KMS-11 (cell line): ENCODE data around the gene TENT4B.
A peak's percentile ranks its signal among the peaks of the same experiment; 100 is the strongest.

Source experiments
- H2AFZ ChIP-seq: fragments of 200-600 bp; sonication (generic); 2 replicates; pipeline ENCODE4 v1.6.1; 2016; ENCODE audit warnings: antibody characterized with exemption, mixed run types, low read depth
- H3K27ac ChIP-seq: fragments of 200-600 bp; sonication (generic); 2 replicates; pipeline ENCODE4 v1.6.1; 2016; ENCODE audit warnings: mild to moderate bottlenecking, mixed run types
- H3K27me3 ChIP-seq: fragments of 200-600 bp; sonication (generic); 2 replicates; pipeline ENCODE4 v1.6.1; 2017; ENCODE audit warnings: mild to moderate bottlenecking, low read depth, mixed run types, moderate library complexity; ENCODE audit not compliant: insufficient read depth
- H3K36me3 ChIP-seq: fragments of 200-600 bp; sonication (generic); 2 replicates; pipeline ENCODE4 v1.6.1; 2017; ENCODE audit warnings: mild to moderate bottlenecking, mixed run types; ENCODE audit not compliant: insufficient read depth
- H3K4me1 ChIP-seq: fragments of 200-600 bp; sonication (generic); 2 replicates; pipeline ENCODE4 v1.6.1; 2016; ENCODE audit warnings: mild to moderate bottlenecking, low read depth, mixed run types; ENCODE audit not compliant: poor library complexity, severe bottlenecking
- H3K4me2 ChIP-seq: fragments of 200-600 bp; sonication (generic); 2 replicates; pipeline ENCODE4 v1.7.0; 2016; ENCODE audit warnings: mild to moderate bottlenecking, mixed run types
- H3K4me3 ChIP-seq: fragments of 200-600 bp; sonication (generic); IDR thresholded peaks from 2 replicates; pipeline ENCODE4 v1.6.1; 2017; ENCODE audit warnings: low read depth, low read length, mixed read lengths; ENCODE audit not compliant: insufficient read depth
- H3K79me2 ChIP-seq: fragments of 200-600 bp; sonication (generic); 2 replicates; pipeline ENCODE4 v1.6.1; 2016; ENCODE audit warnings: low read depth, mixed run types; ENCODE audit not compliant: insufficient read depth
- H3K9ac ChIP-seq: fragments of 200-600 bp; sonication (generic); 2 replicates; pipeline ENCODE4 v1.6.1; 2016; ENCODE audit warnings: mild to moderate bottlenecking, mixed run types
- H4K20me1 ChIP-seq: fragments of 200-600 bp; sonication (generic); 2 replicates; pipeline ENCODE4 v1.6.1; 2016; ENCODE audit warnings: mild to moderate bottlenecking, mixed run types; ENCODE audit not compliant: insufficient read depth
- TF ChIP-seq, protein P1 (sequence below): fragments of 200-600 bp; sonication (generic); conservative IDR thresholded peaks from 2 replicates; pipeline ENCODE4 v1.6.1; 2017; ENCODE audit warnings: low read depth, mild to moderate bottlenecking, antibody characterized with exemption, low read length, moderate library complexity, mixed read lengths

Gene TENT4B

DNA sequence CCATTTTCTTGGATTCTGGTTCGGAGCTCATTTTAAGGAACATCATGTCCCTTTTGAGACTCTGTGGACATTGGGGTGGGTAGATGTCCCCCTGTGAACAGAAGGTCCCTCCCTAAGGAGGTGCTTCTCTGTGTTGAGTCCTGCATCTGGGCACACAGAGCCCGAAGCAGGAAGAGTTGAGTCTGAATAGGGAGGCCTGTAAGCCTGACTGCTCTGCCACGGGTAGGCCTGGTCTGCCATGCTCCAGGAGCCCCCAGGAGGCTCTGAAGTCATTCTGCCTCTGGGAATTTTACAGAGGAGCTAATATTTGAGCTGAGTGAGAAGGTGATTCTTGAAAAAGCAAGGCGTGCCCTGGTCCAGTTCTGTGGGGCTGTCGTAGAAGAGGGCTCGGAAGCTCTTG, 50.6 kb downstream of the TENT4B start:
- Histone ChIP-seq H2AFZ (no peak overlapping the region), H3K79me2 (peaks cover 98% of the 10 kb centered on the region), H3K4me1 (peaks cover 93% of the 10 kb centered on the region), H3K36me3 (no peaks in the 10 kb centered on the region), H3K27ac (no peak overlapping the region), H3K27me3 (no peaks in the 10 kb centered on the region), H3K9ac (no peak overlapping the region), H3K4me3 (no peak overlapping the region), H3K4me2 (no peak overlapping the region), H4K20me1 (peaks cover 22% of the 10 kb centered on the region)
- TF ChIP-seq, protein P1, sequence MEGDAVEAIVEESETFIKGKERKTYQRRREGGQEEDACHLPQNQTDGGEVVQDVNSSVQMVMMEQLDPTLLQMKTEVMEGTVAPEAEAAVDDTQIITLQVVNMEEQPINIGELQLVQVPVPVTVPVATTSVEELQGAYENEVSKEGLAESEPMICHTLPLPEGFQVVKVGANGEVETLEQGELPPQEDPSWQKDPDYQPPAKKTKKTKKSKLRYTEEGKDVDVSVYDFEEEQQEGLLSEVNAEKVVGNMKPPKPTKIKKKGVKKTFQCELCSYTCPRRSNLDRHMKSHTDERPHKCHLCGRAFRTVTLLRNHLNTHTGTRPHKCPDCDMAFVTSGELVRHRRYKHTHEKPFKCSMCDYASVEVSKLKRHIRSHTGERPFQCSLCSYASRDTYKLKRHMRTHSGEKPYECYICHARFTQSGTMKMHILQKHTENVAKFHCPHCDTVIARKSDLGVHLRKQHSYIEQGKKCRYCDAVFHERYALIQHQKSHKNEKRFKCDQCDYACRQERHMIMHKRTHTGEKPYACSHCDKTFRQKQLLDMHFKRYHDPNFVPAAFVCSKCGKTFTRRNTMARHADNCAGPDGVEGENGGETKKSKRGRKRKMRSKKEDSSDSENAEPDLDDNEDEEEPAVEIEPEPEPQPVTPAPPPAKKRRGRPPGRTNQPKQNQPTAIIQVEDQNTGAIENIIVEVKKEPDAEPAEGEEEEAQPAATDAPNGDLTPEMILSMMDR = no peak

GRCh38 chr16:50204453-50205108, 51.5 kb downstream of the TENT4B start:
- TF ChIP-seq, protein P1 = no peak
- Histone ChIP-seq H3K4me1 (peaks cover 100% of the 10 kb centered on the region), H2AFZ (no peak overlapping the region), H3K4me3 (no peak overlapping the region), H3K9ac (no peak overlapping the region), H4K20me1 (peaks cover 22% of the 10 kb centered on the region), H3K36me3 (no peaks in the 10 kb centered on the region), H3K4me2 (peak overlapping the region; percentile 3; the same call in 1 of the 2 replicates), H3K27ac (no peak overlapping the region), H3K27me3 (no peaks in the 10 kb centered on the region), H3K79me2 (peaks cover 98% of the 10 kb centered on the region)

DNA sequence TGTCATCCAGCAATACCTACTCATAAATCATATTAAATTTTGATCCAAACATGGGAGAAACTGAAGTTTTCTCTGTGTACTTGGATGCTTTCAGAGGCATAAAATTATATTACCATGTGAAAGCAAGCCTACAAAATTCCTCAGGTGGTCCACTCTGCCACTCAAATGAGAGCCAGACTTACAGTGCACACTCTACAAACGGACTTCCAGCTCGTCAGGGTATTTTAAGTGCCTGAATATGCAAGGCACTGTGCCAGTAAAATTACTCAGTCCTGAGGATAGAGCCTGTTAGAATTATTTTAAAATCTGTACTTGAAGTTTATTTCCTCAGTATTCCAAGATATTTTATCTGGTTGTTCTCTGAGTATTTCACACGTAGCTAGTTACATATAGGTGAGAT, 54.5 kb downstream of the TENT4B start:
- no peak overlapping the region for H3K27ac ChIP-seq
- H2AFZ ChIP-seq = no peak overlapping the region
- H3K79me2 ChIP-seq = peaks cover 88% of the 10 kb centered on the region
- H4K20me1 ChIP-seq = peaks cover 17% of the 10 kb centered on the region
- H3K36me3 ChIP-seq = no peaks in the 10 kb centered on the region
- no peaks in the 10 kb centered on the region for H3K27me3 ChIP-seq
- TF ChIP-seq, protein P1 = no peak
- H3K4me1 ChIP-seq = peaks cover 89% of the 10 kb centered on the region
- H3K9ac ChIP-seq = no peak overlapping the region
- H3K4me3 ChIP-seq = no peak overlapping the region
- peak overlapping the region; percentile 52 for H3K4me2 ChIP-seq

- Histone ChIP-seq H3K4me3 (no peak overlapping the region), H2AFZ (no peak overlapping the region), H3K9ac (no peak overlapping the region; the same call in 1 of the 2 replicates), H3K36me3 (no peaks in the 10 kb centered on the region), H3K27ac (peak overlapping the region; percentile 4; the same call in 1 of the 2 replicates), H3K4me2 (peak overlapping the region; percentile 52), H4K20me1 (peaks cover 11% of the 10 kb centered on the region), H3K4me1 (peaks cover 89% of the 10 kb centered on the region), H3K27me3 (no peaks in the 10 kb centered on the region), H3K79me2 (peaks cover 85% of the 10 kb centered on the region)
- TF ChIP-seq, protein P1 = no peak
These were observed 55.4 kb downstream of the TENT4B start for GRCh38 chr16:50208460-50208931.
